AG09309 (cell line): ENCODE results near the gene CTSD.

Experiments used
- DNase-seq: peaks from one replicate; pipeline ENCODE4 v3.0.0-alpha.2; 2010; ENCODE audit warnings: low read depth
- H3K4me3 ChIP-seq: 2 replicates; pipeline ENCODE4 v1.5.1; 2011; ENCODE audit warnings: mild to moderate bottlenecking, low read depth, low read length, moderate library complexity; ENCODE audit not compliant: control insufficient read depth
- CTCF ChIP-seq: IDR thresholded peaks from 2 replicates; pipeline ENCODE4 v1.5.1; 2011; ENCODE audit warnings: mild to moderate bottlenecking, low read depth, low read length, inconsistent platforms; ENCODE audit not compliant: insufficient read depth, control insufficient read depth; ENCODE audit errors: missing control alignments

CTSD gene

GRCh38 chr11:1742371-1742770 is 21.4 kb downstream of the CTSD start:
- TF ChIP-seq CTCF, result no peak
- H3K4me3 ChIP-seq, result no peak overlapping the region
- DNase-seq, result no peak

- no peak for DNase-seq
- H3K4me3 ChIP-seq, result no peak overlapping the region
- TF ChIP-seq CTCF, result no peak
Observed at GRCh38 chr11:1741741-1742140, 22.0 kb downstream of the CTSD start.

- no peak for TF ChIP-seq CTCF
- no peak for DNase-seq
- no peak overlapping the region for H3K4me3 ChIP-seq
Observed at GRCh38 chr11:1740786-1741530, 22.8 kb downstream of the CTSD start.

- TF ChIP-seq CTCF, result no peak
- DNase-seq, result no peak
Observed at GRCh38 chr11:1739576-1739975, 24.2 kb downstream of the CTSD start.

GRCh38 chr11:1738380-1738779 is 25.3 kb downstream of the CTSD start:
- no peak for TF ChIP-seq CTCF
- no peak for DNase-seq
- no peak overlapping the region for H3K4me3 ChIP-seq

More at GRCh38 chr11:1739576-1739975, 24.2 kb downstream of the CTSD start:
- no peak overlapping the region for H3K4me3 ChIP-seq

GRCh38 chr11:1737080-1737757 is 26.5 kb downstream of the CTSD start:
- TF ChIP-seq CTCF, result no peak
- DNase-seq, result no peak
- H3K4me3 ChIP-seq, result no peak overlapping the region
